ENCODE results near the gene PTGR1.
"Not testable (repeated sequence)": the region's sequence is repeated elsewhere in the genome, so short reads cannot be mapped to it uniquely, and the experiment has no call there.

Gene PTGR1

GRCh38 chr9:111598733-111599091, 735 bp downstream of the PTGR1 start:
- no peak overlapping the region for H3K27ac Mint-ChIP-seq
- ATAC-seq (peak; percentile 34), DNase-seq (no peak)
- peak overlapping the region; percentile 83 for H3K4me3 Mint-ChIP-seq
- H3K9me3 Mint-ChIP-seq = no peaks in the 10 kb centered on the region
- H3K27me3 Mint-ChIP-seq = peaks cover 40% of the 10 kb centered on the region
- H3K36me3 Mint-ChIP-seq (ENCODE audit: low read depth) = no peaks in the 10 kb centered on the region
- peaks cover 21% of the 10 kb centered on the region for H3K4me1 Mint-ChIP-seq

- DNase-seq (peak; percentile 61), ATAC-seq (peak; percentile 55)
- peaks cover 21% of the 10 kb centered on the region for H3K4me1 Mint-ChIP-seq
- peaks cover 40% of the 10 kb centered on the region for H3K27me3 Mint-ChIP-seq
- no peaks in the 10 kb centered on the region for H3K9me3 Mint-ChIP-seq
- peak overlapping the region; percentile 83 for H3K4me3 Mint-ChIP-seq
- H3K36me3 Mint-ChIP-seq (ENCODE audit: low read depth) = no peaks in the 10 kb centered on the region
- no peak overlapping the region for H3K27ac Mint-ChIP-seq
Observed at GRCh38 chr9:111597852-111598732, 1.4 kb downstream of the PTGR1 start.

- H3K4me1 Mint-ChIP-seq = no peaks in the 10 kb centered on the region
- no peak overlapping the region for H3K4me3 Mint-ChIP-seq
- ATAC-seq = no peak
- no peaks in the 10 kb centered on the region for H3K36me3 Mint-ChIP-seq (ENCODE audit: low read depth)
- H3K27ac Mint-ChIP-seq = no peak overlapping the region
- no peaks in the 10 kb centered on the region for H3K9me3 Mint-ChIP-seq
- DNase-seq = no peak
- H3K27me3 Mint-ChIP-seq = peaks cover 3% of the 10 kb centered on the region
Observed at GRCh38 chr9:111588846-111589245, 10.6 kb downstream of the PTGR1 start.

GRCh38 chr9:111586378-111586777, 13.1 kb downstream of the PTGR1 start:
- ATAC-seq (no peak), DNase-seq (no peak)
- Mint-ChIP-seq H3K27ac (no peak overlapping the region), H3K9me3 (no peaks in the 10 kb centered on the region), H3K36me3 (ENCODE audit: low read depth) (no peaks in the 10 kb centered on the region), H3K27me3 (peaks cover 3% of the 10 kb centered on the region), H3K4me3 (no peak overlapping the region), H3K4me1 (no peaks in the 10 kb centered on the region)

- H3K9me3 Mint-ChIP-seq = no peaks in the 10 kb centered on the region
- no peaks in the 10 kb centered on the region for H3K36me3 Mint-ChIP-seq (ENCODE audit: low read depth)
- ATAC-seq (no peak), DNase-seq (no peak)
- H3K4me1 Mint-ChIP-seq = no peaks in the 10 kb centered on the region
- no peak overlapping the region for H3K4me3 Mint-ChIP-seq
- peaks cover 3% of the 10 kb centered on the region for H3K27me3 Mint-ChIP-seq
- no peak overlapping the region for H3K27ac Mint-ChIP-seq
Observed at GRCh38 chr9:111582888-111583287, 16.6 kb downstream of the PTGR1 start.

DNA sequence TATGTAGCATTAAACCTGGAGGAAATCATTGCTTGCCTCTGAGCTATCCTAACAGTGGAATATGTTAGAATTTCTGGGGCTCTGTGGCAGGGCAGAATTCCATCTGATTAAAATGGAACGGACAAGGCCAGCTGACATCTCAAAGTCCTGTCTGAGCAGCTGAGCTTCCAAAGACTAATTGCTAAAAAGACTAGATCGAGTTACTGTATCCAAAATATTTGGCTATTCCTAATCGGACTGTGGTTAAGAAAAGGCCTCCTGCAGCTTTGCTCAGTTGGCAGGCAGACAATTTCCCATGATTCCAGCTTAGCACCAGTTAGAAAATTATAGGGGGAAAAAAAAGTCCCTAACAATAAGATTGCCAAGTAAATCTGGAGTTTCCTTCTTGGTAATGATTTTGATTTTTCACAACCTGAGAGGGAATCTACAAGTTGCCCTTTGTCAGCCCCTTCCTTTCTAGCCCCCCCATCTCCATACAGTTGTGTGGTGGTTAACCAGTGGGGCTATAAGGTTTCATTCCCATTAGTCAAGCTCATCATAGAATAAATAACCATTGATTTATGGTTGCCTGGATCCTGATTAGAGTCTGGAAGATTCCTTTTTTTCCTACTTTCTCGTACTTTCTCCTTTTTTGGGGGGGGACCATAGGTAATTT, 26.4 kb downstream of the PTGR1 start:
- no peak overlapping the region for H3K4me3 Mint-ChIP-seq
- no peak for DNase-seq
- H3K9me3 Mint-ChIP-seq = peaks cover 23% of the 10 kb centered on the region
- no peaks in the 10 kb centered on the region for H3K4me1 Mint-ChIP-seq
- no peak overlapping the region for H3K27ac Mint-ChIP-seq
- peaks cover 1% of the 10 kb centered on the region for H3K36me3 Mint-ChIP-seq (ENCODE audit: low read depth)
- peaks cover 7% of the 10 kb centered on the region for H3K27me3 Mint-ChIP-seq
- ATAC-seq = no peak

DNA sequence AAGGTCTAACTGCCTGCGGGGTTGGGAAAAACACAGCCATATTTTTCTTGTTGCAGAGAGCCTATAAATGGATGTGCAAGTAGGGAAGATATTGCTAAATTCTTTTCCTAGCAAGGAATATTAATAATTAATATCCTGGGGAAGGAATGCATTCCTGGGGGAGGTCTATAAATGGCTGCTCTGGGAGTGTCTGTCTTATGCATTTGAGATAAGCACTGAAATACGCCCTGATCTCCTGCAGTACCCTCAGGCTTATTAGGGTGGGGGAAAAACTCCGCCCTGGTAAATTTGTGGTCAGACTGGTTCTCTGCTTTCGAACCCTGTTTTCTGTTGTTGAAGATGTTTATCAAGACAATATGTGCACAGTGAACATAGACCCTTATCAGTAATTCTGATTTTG, 31.3 kb downstream of the PTGR1 start:
- Mint-ChIP-seq H3K36me3 (ENCODE audit: low read depth) (peaks cover 10% of the 10 kb centered on the region), H3K9me3 (peaks cover 43% of the 10 kb centered on the region)
- H3K27ac Mint-ChIP-seq, H3K4me1 Mint-ChIP-seq, ATAC-seq, H3K4me3 Mint-ChIP-seq, H3K27me3 Mint-ChIP-seq, DNase-seq: not testable (repeated sequence)

GRCh38 chr9:111566234-111566633, 33.2 kb downstream of the PTGR1 start:
- H3K4me3 Mint-ChIP-seq = no peak overlapping the region
- H3K36me3 Mint-ChIP-seq (ENCODE audit: low read depth) = peaks cover 10% of the 10 kb centered on the region
- no peak for DNase-seq
- no peaks in the 10 kb centered on the region for H3K4me1 Mint-ChIP-seq
- ATAC-seq = no peak
- H3K27ac Mint-ChIP-seq = no peak overlapping the region
- peaks cover 43% of the 10 kb centered on the region for H3K9me3 Mint-ChIP-seq
- peaks cover 1% of the 10 kb centered on the region for H3K27me3 Mint-ChIP-seq

GRCh38 chr9:111561165-111561719, 38.2 kb downstream of the PTGR1 start:
- H3K4me3 Mint-ChIP-seq = no peak overlapping the region
- H3K27ac Mint-ChIP-seq = no peak overlapping the region
- H3K36me3 Mint-ChIP-seq (ENCODE audit: low read depth) = peaks cover 5% of the 10 kb centered on the region
- no peaks in the 10 kb centered on the region for H3K27me3 Mint-ChIP-seq
- ATAC-seq (no peak), DNase-seq (no peak)
- H3K9me3 Mint-ChIP-seq = peaks cover 24% of the 10 kb centered on the region
- no peaks in the 10 kb centered on the region for H3K4me1 Mint-ChIP-seq

GRCh38 chr9:111559000-111559610, 40.3 kb downstream of the PTGR1 start:
- Mint-ChIP-seq H3K4me1 (no peaks in the 10 kb centered on the region), H3K36me3 (ENCODE audit: low read depth) (peaks cover 17% of the 10 kb centered on the region), H3K27me3 (no peaks in the 10 kb centered on the region), H3K4me3 (no peak overlapping the region), H3K27ac (no peak overlapping the region), H3K9me3 (peaks cover 42% of the 10 kb centered on the region)
- ATAC-seq (no peak), DNase-seq (no peak)

DNA sequence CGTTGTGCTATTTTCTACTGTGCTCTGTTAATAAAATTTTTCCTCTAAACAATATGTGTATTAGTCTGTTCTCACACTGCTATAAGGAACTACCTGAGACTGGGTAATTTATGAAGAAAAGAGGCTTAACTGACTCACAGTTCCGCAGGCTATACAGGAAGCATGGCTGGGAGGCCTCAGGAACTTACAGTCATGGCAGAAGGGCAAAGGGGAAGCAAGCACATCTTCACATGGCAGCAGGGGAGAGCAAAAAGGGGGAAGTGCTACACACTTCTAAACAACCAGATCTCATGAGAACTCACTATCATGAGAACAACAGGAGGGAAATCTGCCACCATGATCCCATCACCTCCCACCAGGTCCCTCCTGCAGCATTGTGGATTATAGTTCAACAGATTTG, 44.0 kb downstream of the PTGR1 start:
- H3K27me3 Mint-ChIP-seq, H3K4me3 Mint-ChIP-seq, ATAC-seq, DNase-seq, H3K4me1 Mint-ChIP-seq, H3K27ac Mint-ChIP-seq: not testable (repeated sequence)
- Mint-ChIP-seq H3K36me3 (ENCODE audit: low read depth) (peaks cover 34% of the 10 kb centered on the region), H3K9me3 (peaks cover 56% of the 10 kb centered on the region)

GRCh38 chr9:111548623-111549022, 50.8 kb downstream of the PTGR1 start:
- H3K27me3 Mint-ChIP-seq = no peaks in the 10 kb centered on the region
- no peaks in the 10 kb centered on the region for H3K4me1 Mint-ChIP-seq

GRCh38 chr9:111542497-111543254, 56.8 kb downstream of the PTGR1 start:
- ATAC-seq (no peak), DNase-seq (no peak)
- H3K36me3 Mint-ChIP-seq (ENCODE audit: low read depth) = peaks cover 69% of the 10 kb centered on the region
- H3K4me1 Mint-ChIP-seq = no peaks in the 10 kb centered on the region
- H3K27me3 Mint-ChIP-seq = no peaks in the 10 kb centered on the region
- H3K27ac Mint-ChIP-seq = no peak overlapping the region
- no peak overlapping the region for H3K4me3 Mint-ChIP-seq
- H3K9me3 Mint-ChIP-seq = peaks cover 70% of the 10 kb centered on the region

More at GRCh38 chr9:111548623-111549022, 50.8 kb downstream of the PTGR1 start:
- no peak overlapping the region for H3K4me3 Mint-ChIP-seq
- H3K9me3 Mint-ChIP-seq = peaks cover 68% of the 10 kb centered on the region
- DNase-seq (no peak), ATAC-seq (no peak)
- peaks cover 56% of the 10 kb centered on the region for H3K36me3 Mint-ChIP-seq (ENCODE audit: low read depth)
- H3K27ac Mint-ChIP-seq = no peak overlapping the region

GRCh38 chr9:111533099-111533790, 66.2 kb downstream of the PTGR1 start:
- H3K4me3 Mint-ChIP-seq = no peak overlapping the region

More at GRCh38 chr9:111533099-111533790, 66.2 kb downstream of the PTGR1 start:
- Mint-ChIP-seq H3K27ac (no peak overlapping the region), H3K9me3 (peaks cover 32% of the 10 kb centered on the region), H3K36me3 (ENCODE audit: low read depth) (peaks cover 51% of the 10 kb centered on the region), H3K27me3 (no peaks in the 10 kb centered on the region), H3K4me1 (no peaks in the 10 kb centered on the region)
- DNase-seq (no peak), ATAC-seq (no peak)
